H1 (cell line): ENCODE measurements around the gene TTC38. TPM values are rescaled to one million over a fixed set of nuclear protein-coding genes. Genes with fewer than 3 reads are reported as not detected.

Source experiments
- CTCF ChIA-PET: fragments of 300-600 bp; sonication (Branson Sonifier 250); formaldehyde crosslinking; loops from one replicate; lab custom pipeline; 2021; ENCODE audit not compliant: partially characterized antibody; lab: Charles Lee
- POLR2A ChIA-PET: fragments of 300-600 bp; sonication (Branson Sonifier 250); formaldehyde crosslinking; loops from one replicate; lab custom pipeline; 2021; ENCODE audit warnings: inconsistent platforms; ENCODE audit not compliant: partially characterized antibody; lab: Charles Lee
- DNase-seq, 2 experiments: peaks; one replicate each; pipeline versions ENCODE4 v3.0.0 to v3.0.0-alpha.2; 2010 to 2022; ENCODE audit warnings: low spot score in 2 of 2, low read depth in 1 of 2, mixed read lengths in 1 of 2
- FAIRE-seq: peaks from 2 replicates; lab custom pipeline; 2011; peaks lifted over from hg19 to GRCh38; lab: Jason Lieb, UNC
- H2AFZ ChIP-seq: 2 replicates; pipeline ENCODE4 v1.8.1; 2012; ENCODE audit warnings: low read length, inconsistent platforms
- H2AK5ac ChIP-seq: 2 replicates; pipeline ENCODE4 v1.6.1; 2013; ENCODE audit warnings: low read depth, low read length
- H2BK120ac ChIP-seq: replicated peaks from 2 replicates; pipeline ENCODE3; 2013; ENCODE audit warnings: low read depth, low read length, inconsistent platforms
- H2BK12ac ChIP-seq: 2 replicates; pipeline ENCODE4 v1.6.1; 2013; ENCODE audit warnings: low read depth, low read length
- H2BK15ac ChIP-seq: 2 replicates; pipeline ENCODE4 v1.6.1; 2013; ENCODE audit warnings: low read length
- H2BK20ac ChIP-seq: 2 replicates; pipeline ENCODE4 v1.6.1; 2013; ENCODE audit warnings: low read length
- H2BK5ac ChIP-seq: 2 replicates; pipeline ENCODE4 v1.6.1; 2013; ENCODE audit warnings: low read depth, low read length
- H3K14ac ChIP-seq: 2 replicates; pipeline ENCODE4 v1.6.1; 2013; ENCODE audit warnings: inconsistent platforms; ENCODE audit not compliant: insufficient read length
- H3K18ac ChIP-seq: 2 replicates; pipeline ENCODE4 v1.6.1; 2013; ENCODE audit warnings: low read length; ENCODE audit errors: extremely low read depth
- H3K23ac ChIP-seq: 2 replicates; pipeline ENCODE4 v1.6.1; 2013; ENCODE audit warnings: inconsistent platforms; ENCODE audit not compliant: insufficient read length
- H3K23me2 ChIP-seq: 2 replicates; pipeline ENCODE4 v1.6.1; 2013; ENCODE audit warnings: low read depth, low read length
- H3K27ac ChIP-seq: 2 replicates; pipeline ENCODE4 v1.6.1; 2011; ENCODE audit warnings: low read depth, low read length, inconsistent platforms
- H3K27me3 ChIP-seq, 4 experiments: replicated peaks in 1 of 4; 1 replicate in 1 of 4; 2 replicates in 3 of 4; pipeline versions ENCODE4 v1.6.1 to v1.8.1; 2011 to 2013; ENCODE audit warnings: low read length in 3 of 4, mild to moderate bottlenecking in 3 of 4, inconsistent platforms in 2 of 4, mixed read lengths in 2 of 4, moderate library complexity in 1 of 4; ENCODE audit not compliant: control insufficient read depth in 3 of 4, insufficient read depth in 3 of 4; ENCODE audit errors: extremely low read depth in 1 of 4
- H3K36me3 ChIP-seq, 4 experiments: 2 replicates each; pipeline versions ENCODE4 v1.6.1 to v1.8.1; 2011 to 2013; ENCODE audit warnings: mild to moderate bottlenecking in 4 of 4, low read length in 3 of 4, moderate library complexity in 2 of 4, control low read depth in 1 of 4, inconsistent platforms in 1 of 4; ENCODE audit not compliant: insufficient read depth in 4 of 4, control insufficient read depth in 2 of 4
- H3K4ac ChIP-seq: replicated peaks from 2 replicates; pipeline ENCODE3; 2013; ENCODE audit warnings: low read length, low read depth, mixed read lengths, inconsistent platforms; ENCODE audit not compliant: insufficient read length
- H3K4me1 ChIP-seq, 4 experiments: replicated peaks in 1 of 4; 1 replicate in 1 of 4; 2 replicates in 3 of 4; pipeline versions ENCODE4 v1.6.1 to v1.8.1; 2011 to 2013; ENCODE audit warnings: low read length in 3 of 4, inconsistent platforms in 2 of 4, mixed read lengths in 1 of 4; ENCODE audit not compliant: insufficient read depth in 4 of 4, control insufficient read depth in 3 of 4
- H3K4me2 ChIP-seq, 2 experiments: 2 replicates each; pipeline versions ENCODE4 v1.6.1 to v1.8.1; 2011 to 2013; ENCODE audit warnings: low read depth in 2 of 2, low read length in 2 of 2, control low read depth in 1 of 2, inconsistent platforms in 1 of 2, mild to moderate bottlenecking in 1 of 2; ENCODE audit not compliant: insufficient read depth in 1 of 2
- H3K4me3 ChIP-seq, 4 experiments: fragments of 200-600, 300-600 bp in 1 of 4; sonication (generic), shearing (Covaris generic), sonication (Bioruptor Twin) in 1 of 4; 2 replicates each; pipeline versions ENCODE4 v1.5.1 to v1.8.1; 2011 to 2016; ENCODE audit warnings: low read length in 4 of 4, low read depth in 3 of 4, control low read depth in 2 of 4, inconsistent platforms in 2 of 4, mild to moderate bottlenecking in 2 of 4, mixed read lengths in 1 of 4, moderate library complexity in 1 of 4; ENCODE audit not compliant: insufficient read depth in 2 of 4; ENCODE audit errors: extremely low read depth in 1 of 4
- H3K56ac ChIP-seq: replicated peaks from 2 replicates; pipeline ENCODE3; 2013; ENCODE audit warnings: low read depth, mild to moderate bottlenecking, mixed read lengths, low read length, inconsistent platforms; ENCODE audit not compliant: insufficient read length
- H3K79me1 ChIP-seq: 2 replicates; pipeline ENCODE4 v1.6.1; 2013; ENCODE audit warnings: low read depth, low read length, control low read depth
- H3K79me2 ChIP-seq, 2 experiments: 2 replicates each; pipeline versions ENCODE4 v1.6.1 to v1.8.1; 2012 to 2013; ENCODE audit warnings: low read length in 2 of 2, mild to moderate bottlenecking in 2 of 2, inconsistent platforms in 1 of 2; ENCODE audit not compliant: insufficient read depth in 2 of 2, control insufficient read depth in 1 of 2
- H3K9ac ChIP-seq, 4 experiments: replicated peaks in 1 of 4; 1 replicate in 1 of 4; 2 replicates in 3 of 4; pipeline versions ENCODE4 v1.6.1 to v1.8.1; 2011 to 2013; ENCODE audit warnings: low read depth in 3 of 4, low read length in 3 of 4, control low read depth in 2 of 4, mild to moderate bottlenecking in 2 of 4, moderate library complexity in 2 of 4, inconsistent platforms in 1 of 4; ENCODE audit errors: extremely low read depth in 1 of 4
- H3K9me3 ChIP-seq, 2 experiments: 2 replicates each; pipeline versions ENCODE4 v1.6.1 to v1.8.1; 2012 to 2013; ENCODE audit warnings: mild to moderate bottlenecking in 2 of 2, moderate library complexity in 2 of 2, control low read depth in 1 of 2, inconsistent platforms in 1 of 2, low read depth in 1 of 2, low read length in 1 of 2, mixed read lengths in 1 of 2; ENCODE audit not compliant: insufficient read depth in 2 of 2
- H4K20me1 ChIP-seq, 2 experiments: replicated peaks in 1 of 2; 2 replicates each; pipeline versions ENCODE3 to v1.8.1; 2011 to 2013; ENCODE audit warnings: inconsistent platforms in 2 of 2, low read length in 2 of 2, mild to moderate bottlenecking in 1 of 2; ENCODE audit not compliant: insufficient read depth in 2 of 2, control insufficient read depth in 1 of 2
- H4K5ac ChIP-seq: 2 replicates; pipeline ENCODE4 v1.6.1; 2013; ENCODE audit warnings: low read length, low read depth, mixed read lengths, inconsistent platforms; ENCODE audit not compliant: insufficient read length
- H4K8ac ChIP-seq: 2 replicates; pipeline ENCODE4 v1.8.0; 2013; ENCODE audit warnings: mild to moderate bottlenecking, moderate library complexity, low read length, inconsistent platforms; ENCODE audit not compliant: insufficient read depth; ENCODE audit errors: extremely low read depth
- H4K91ac ChIP-seq: replicated peaks from 2 replicates; pipeline ENCODE3; 2013; ENCODE audit warnings: low read length, mixed read lengths, inconsistent platforms; ENCODE audit not compliant: insufficient read length
- CBX5 ChIP-seq: fragments of 300-800, 300-1000 bp; sonication (generic); IDR thresholded peaks from 2 replicates; pipeline ENCODE4 v1.7.1; 2016; ENCODE audit warnings: antibody characterized with exemption, low read length, low read depth
- CHD1 ChIP-seq: IDR thresholded peaks from 2 replicates; pipeline ENCODE4 v1.6.1; 2012; ENCODE audit warnings: low read depth, low read length, improper control_type of control experiment
- KDM4A ChIP-seq: IDR thresholded peaks from one replicate; pipeline ENCODE4 v1.7.1; 2012; ENCODE audit warnings: low read depth, mild to moderate bottlenecking, moderate library complexity, low read length, inconsistent platforms; ENCODE audit not compliant: severe bottlenecking
- WGBS, 2 experiments: shearing (Covaris generic) in 1 of 2; methylation state at CpG; one replicate each; pipeline versions ENCODE4 v1.1.6 to v1.1.7; 2013 to 2015; ENCODE audit warnings: low lambda C conversion rate in 2 of 2, mixed read lengths in 2 of 2, inconsistent platforms in 1 of 2, low coverage in 1 of 2, missing lambda C conversion rate in 1 of 2; ENCODE audit not compliant: insufficient replicate concordance in 2 of 2, insufficient coverage in 1 of 2, insufficient read length in 1 of 2; ENCODE audit errors: extremely low coverage in 1 of 2, missing lambda C conversion rate in 1 of 2; 5-methylcytosine and 5-hydroxymethylcytosine counted together
- polyA plus RNA-seq, 7 experiments: library from polyadenylated mRNA; depleted of rRNA in 3 of 7; stranded (reverse) in 5 of 7; unstranded in 2 of 7; fragments of >200 nt in 5 of 7; fragments of 200-250 nt in 2 of 7; gene quantifications; 1 replicate in 5 of 7; 2 replicates in 1 of 7; 4 replicates in 1 of 7; pipeline versions ENCODE4 v1.2.1 to v1.2.3, GENCODE V29; 2011 to 2013; ENCODE audit warnings: missing spikeins in 2 of 7, mixed read lengths in 2 of 7
- total RNA-seq: library from RNA; stranded (reverse); fragmentation: NEBNext Ultra II Directional; extraction: Animal tissue kit (Norgen Biotek cat#: 25700); gene quantifications from 2 replicates; pipeline ENCODE4 v1.2.1, GENCODE V29; 2021

The TTC38 gene
- total and polyA plus RNA-seq, 2 of the 8 experiments (the other 6 are each of a cell fraction or from before 2014, with no cell fraction given) = 25.3 to 34.8 TPM

- POLR2A ChIA-PET = interaction anchor here (0.9 kb wide), 1 partner anchor 18 kb away, joined by 3 read pairs; no protein-coding TSS in a partner anchor
- no peak overlapping the region for H3K4me3 ChIP-seq
- H3K14ac ChIP-seq = no peak overlapping the region
- H4K5ac ChIP-seq = no peak overlapping the region
- TF ChIP-seq CBX5 = no peak
- no peak for TF ChIP-seq KDM4A
- no peak for TF ChIP-seq CHD1
- TF ChIP-seq, all 59 proteins: peak for 0
- H3K9ac ChIP-seq = no peak overlapping the region
- no peak overlapping the region for H3K56ac ChIP-seq
- no peak overlapping the region; the same call in 1 of the 2 replicates for H2BK5ac ChIP-seq
- no peak overlapping the region for H3K18ac ChIP-seq
- H3K9me3 ChIP-seq = no peaks in the 10 kb centered on the region
- peaks cover 4 to 14% of the 10 kb centered on the region in 2 experiments for H4K20me1 ChIP-seq
- no peak overlapping the region for H2BK15ac ChIP-seq
- no peak overlapping the region for H3K4me2 ChIP-seq
- CTCF ChIA-PET = interaction anchor here (1.6 to 5.0 kb wide), 2 partner anchors 19 to 196 kb away, joined by 4 to 30 read pairs; no protein-coding TSS in a partner anchor
- no peaks in the 10 kb centered on the region for H3K79me2 ChIP-seq
- H3K36me3 ChIP-seq = peaks cover 10 to 32% (median 20%) of the 10 kb centered on the region in 4 experiments; a peak in 7 of 8 replicates
- H3K23me2 ChIP-seq = no peaks in the 10 kb centered on the region
- no peak overlapping the region for H2AFZ ChIP-seq
- no peak for DNase-seq
- WGBS, 2 experiments = 76% methylated on average over 15 of the region's 15 CpGs; no CpG with 5 or more reads in 1 of the 2 experiments
- H2BK120ac ChIP-seq = no peak overlapping the region
- H3K4me1 ChIP-seq = no peaks in the 10 kb centered on the region
- FAIRE-seq = no peak
- no peaks in the 10 kb centered on the region for H3K27me3 ChIP-seq
- H4K91ac ChIP-seq = no peak overlapping the region
- no peak overlapping the region for H3K23ac ChIP-seq
- H2BK20ac ChIP-seq = no peak overlapping the region
- no peak overlapping the region for H2BK12ac ChIP-seq
- peaks cover 5% of the 10 kb centered on the region; the same call in 1 of the 2 replicates for H3K79me1 ChIP-seq
- no peak overlapping the region for H2AK5ac ChIP-seq
- no peak overlapping the region for H4K8ac ChIP-seq
- H3K4ac ChIP-seq = no peak overlapping the region
- H3K27ac ChIP-seq = no peak overlapping the region
Measured at GRCh38 chr22:46318576-46318975, 50.8 kb downstream of the TTC38 start.
